PFSK-1 (cell line): ENCODE data around the gene MSTN.

Source experiments
- FOXP2 ChIP-seq: optimal IDR thresholded peaks from 2 replicates; pipeline ENCODE3; 2011; ENCODE audit warnings: borderline replicate concordance, control low read depth, inconsistent platforms; ENCODE audit not compliant: insufficient read depth; ENCODE audit errors: extremely low read length, extremely low read depth
- POLR2AphosphoS5 ChIP-seq: IDR thresholded peaks from 2 replicates; pipeline ENCODE4 v1.6.1; 2012; ENCODE audit warnings: low read depth, mild to moderate bottlenecking, control low read depth, low read length, moderate library complexity
- SIN3A ChIP-seq: IDR thresholded peaks from 2 replicates; pipeline ENCODE4 v1.6.1; 2012; ENCODE audit warnings: mild to moderate bottlenecking, low read length, moderate library complexity, borderline replicate concordance; ENCODE audit not compliant: insufficient read depth
- TAF1 ChIP-seq: IDR thresholded peaks from 2 replicates; pipeline ENCODE4 v1.6.1; 2012; ENCODE audit warnings: low read length, control low read depth, borderline replicate concordance; ENCODE audit not compliant: insufficient read depth
- TF ChIP-seq, protein P1 (sequence below), 2 experiments: IDR thresholded peaks; 2 replicates each; pipeline versions ENCODE4 v1.6.1 to v1.8.0; 2011 to 2012; ENCODE audit warnings: low read depth in 2 of 2, low read length in 2 of 2, control low read depth in 1 of 2, inconsistent platforms in 1 of 2, mild to moderate bottlenecking in 1 of 2, moderate library complexity in 1 of 2; ENCODE audit not compliant: insufficient read depth in 1 of 2

The MSTN gene

GRCh38 chr2:190098851-190099250 lies 36.3 kb upstream of the MSTN start:
- TF ChIP-seq SIN3A (no peak), TAF1 (no peak)

GRCh38 chr2:190097115-190097514 lies 34.6 kb upstream of the MSTN start:
- TF ChIP-seq FOXP2 (no peak), SIN3A (no peak), POLR2AphosphoS5 (no peak), TAF1 (no peak)
- TF ChIP-seq, protein P1, sequence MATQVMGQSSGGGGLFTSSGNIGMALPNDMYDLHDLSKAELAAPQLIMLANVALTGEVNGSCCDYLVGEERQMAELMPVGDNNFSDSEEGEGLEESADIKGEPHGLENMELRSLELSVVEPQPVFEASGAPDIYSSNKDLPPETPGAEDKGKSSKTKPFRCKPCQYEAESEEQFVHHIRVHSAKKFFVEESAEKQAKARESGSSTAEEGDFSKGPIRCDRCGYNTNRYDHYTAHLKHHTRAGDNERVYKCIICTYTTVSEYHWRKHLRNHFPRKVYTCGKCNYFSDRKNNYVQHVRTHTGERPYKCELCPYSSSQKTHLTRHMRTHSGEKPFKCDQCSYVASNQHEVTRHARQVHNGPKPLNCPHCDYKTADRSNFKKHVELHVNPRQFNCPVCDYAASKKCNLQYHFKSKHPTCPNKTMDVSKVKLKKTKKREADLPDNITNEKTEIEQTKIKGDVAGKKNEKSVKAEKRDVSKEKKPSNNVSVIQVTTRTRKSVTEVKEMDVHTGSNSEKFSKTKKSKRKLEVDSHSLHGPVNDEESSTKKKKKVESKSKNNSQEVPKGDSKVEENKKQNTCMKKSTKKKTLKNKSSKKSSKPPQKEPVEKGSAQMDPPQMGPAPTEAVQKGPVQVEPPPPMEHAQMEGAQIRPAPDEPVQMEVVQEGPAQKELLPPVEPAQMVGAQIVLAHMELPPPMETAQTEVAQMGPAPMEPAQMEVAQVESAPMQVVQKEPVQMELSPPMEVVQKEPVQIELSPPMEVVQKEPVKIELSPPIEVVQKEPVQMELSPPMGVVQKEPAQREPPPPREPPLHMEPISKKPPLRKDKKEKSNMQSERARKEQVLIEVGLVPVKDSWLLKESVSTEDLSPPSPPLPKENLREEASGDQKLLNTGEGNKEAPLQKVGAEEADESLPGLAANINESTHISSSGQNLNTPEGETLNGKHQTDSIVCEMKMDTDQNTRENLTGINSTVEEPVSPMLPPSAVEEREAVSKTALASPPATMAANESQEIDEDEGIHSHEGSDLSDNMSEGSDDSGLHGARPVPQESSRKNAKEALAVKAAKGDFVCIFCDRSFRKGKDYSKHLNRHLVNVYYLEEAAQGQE (IDR thresholded peaks at IDR 0.05; ENCODE audit: insufficient read depth in 1 of 2, low read depth in 2 of 2, low read length in 2 of 2) = no peak

GRCh38 chr2:190094316-190094871 lies 31.9 kb upstream of the MSTN start:
- TF ChIP-seq POLR2AphosphoS5 = no peak
- no peak for TF ChIP-seq FOXP2
- TF ChIP-seq SIN3A = no peak
- no peak for TF ChIP-seq TAF1
- TF ChIP-seq, protein P1 (IDR thresholded peaks at IDR 0.05; ENCODE audit: insufficient read depth in 1 of 2, low read depth in 2 of 2, low read length in 2 of 2) = no peak

DNA sequence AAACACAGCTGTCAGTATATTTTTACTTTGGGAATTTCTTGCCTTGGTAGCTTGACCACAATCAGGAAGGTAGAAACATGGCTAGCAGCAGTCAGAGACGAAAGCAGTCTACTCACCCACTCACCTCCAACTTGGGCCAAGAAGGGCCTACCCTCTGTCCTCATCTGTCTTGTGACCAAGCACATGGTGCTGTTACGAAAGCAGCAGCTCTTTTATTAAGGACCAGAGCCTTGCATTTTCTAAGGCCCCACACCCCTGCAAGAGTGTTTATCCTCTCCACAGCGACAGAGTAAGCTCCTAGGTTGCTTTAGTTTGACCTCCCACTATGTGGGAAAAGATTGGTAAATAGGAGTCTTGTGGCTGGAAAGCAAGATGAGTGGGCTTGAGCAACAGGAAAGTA lies 31.3 kb upstream of the MSTN start:
- TF ChIP-seq, protein P1 (IDR thresholded peaks at IDR 0.05; ENCODE audit: insufficient read depth in 1 of 2, low read depth in 2 of 2, low read length in 2 of 2) = no peak
- no peak for TF ChIP-seq TAF1
- TF ChIP-seq SIN3A = no peak
- TF ChIP-seq FOXP2 = no peak

GRCh38 chr2:190090148-190090547 lies 27.6 kb upstream of the MSTN start:
- TF ChIP-seq FOXP2 = no peak
- no peak for TF ChIP-seq TAF1
- no peak for TF ChIP-seq POLR2AphosphoS5
- TF ChIP-seq SIN3A = no peak
- TF ChIP-seq, protein P1 (IDR thresholded peaks at IDR 0.05; ENCODE audit: insufficient read depth in 1 of 2, low read depth in 2 of 2, low read length in 2 of 2) = no peak
